Brain pericyte (primary cell): ENCODE measurements around the gene P2RX3.
"Not testable (repeated sequence)": the region's sequence is repeated elsewhere in the genome, so short reads cannot be mapped to it uniquely, and the experiment has no call there.

Source experiments
- DNase-seq: peaks from one replicate; pipeline ENCODE4 v3.0.0-alpha.2; 2012; ENCODE audit warnings: low read depth, low spot score

The P2RX3 gene

DNA sequence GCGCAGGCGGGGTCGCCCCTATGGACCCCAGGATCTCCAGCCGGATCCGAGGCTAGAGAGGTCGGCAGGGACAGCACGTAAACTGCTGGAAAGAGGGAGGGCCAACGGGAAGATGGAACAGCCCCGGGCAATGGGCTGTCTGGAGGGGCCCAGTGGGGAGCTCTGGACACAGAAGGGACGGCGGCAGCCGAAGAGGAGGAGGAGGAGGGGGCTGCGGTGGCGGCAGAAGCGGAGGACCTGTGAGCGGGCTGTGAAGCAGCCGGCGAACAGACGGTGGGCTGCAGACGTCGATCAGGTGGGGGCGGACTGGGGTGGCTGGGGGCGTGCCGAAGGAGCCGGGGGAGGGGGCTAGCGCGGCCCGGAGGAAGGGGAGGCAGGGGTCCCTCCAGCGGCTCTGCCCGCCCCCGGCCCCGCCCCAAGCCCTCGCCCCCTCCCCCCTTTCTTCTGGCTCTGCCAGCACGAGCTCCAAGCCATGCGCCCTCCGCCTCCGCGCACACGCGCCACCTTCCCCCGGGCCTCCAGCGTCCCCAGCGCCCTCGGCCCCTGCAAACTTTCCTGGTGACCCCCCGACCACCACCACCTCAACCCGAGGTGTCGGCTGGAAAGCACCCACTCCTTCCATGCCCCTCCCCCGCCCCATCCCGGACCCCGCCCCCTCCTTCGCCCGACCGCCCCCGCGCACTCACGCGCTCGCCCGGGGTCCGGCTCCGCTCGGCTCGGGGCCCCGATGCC is 13.8 kb upstream of the P2RX3 start:
- DNase-seq = no peak

DNA sequence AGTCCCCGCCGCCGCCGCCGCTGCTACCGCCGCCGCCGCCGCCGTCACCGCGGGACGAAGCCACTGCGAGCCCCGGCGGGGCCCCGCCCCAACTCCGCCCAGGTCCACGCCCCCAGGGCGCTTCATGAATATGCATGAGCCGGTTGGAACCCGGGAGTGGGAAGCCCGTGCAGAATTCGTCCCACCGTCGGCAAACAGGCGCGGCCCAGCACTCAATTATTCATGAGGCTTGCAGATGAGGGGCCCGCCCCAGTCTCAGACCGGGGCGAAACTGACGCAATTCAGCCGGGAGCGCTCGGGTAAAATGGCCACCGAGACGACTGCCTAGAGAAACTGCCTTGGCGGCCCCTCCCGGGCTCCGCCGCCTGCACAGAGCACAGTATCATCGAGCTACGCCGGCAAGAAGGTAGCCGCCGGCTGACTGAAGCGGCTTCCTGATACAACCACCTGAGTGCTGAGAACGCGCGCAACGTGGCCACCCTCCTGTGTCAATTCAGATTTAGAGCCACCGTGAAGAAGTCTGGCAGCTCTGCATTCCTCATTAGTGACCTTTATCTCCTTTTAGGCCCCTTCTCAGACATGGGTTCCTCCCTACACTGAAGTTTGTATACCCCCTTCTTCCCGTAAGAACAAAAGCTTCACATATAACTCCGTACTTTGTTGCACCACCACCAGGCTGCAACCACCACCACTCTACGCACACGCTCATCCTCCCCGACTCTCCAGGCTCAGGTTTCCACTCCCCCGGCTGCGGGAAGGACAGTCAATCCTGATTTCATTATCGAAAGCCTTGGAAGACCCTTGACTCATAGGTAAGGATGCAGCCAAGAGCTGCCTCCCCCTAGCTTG is 13.0 kb upstream of the P2RX3 start, which contains the start of gene TNKS1BP1:
TNKS1BP1 (minus strand) TSS at position 67 of the 849 bp plus-strand sequence. CDS start 3,067 bp downstream, outside the sequence.
- DNase-seq = peak; percentile 85

DNA sequence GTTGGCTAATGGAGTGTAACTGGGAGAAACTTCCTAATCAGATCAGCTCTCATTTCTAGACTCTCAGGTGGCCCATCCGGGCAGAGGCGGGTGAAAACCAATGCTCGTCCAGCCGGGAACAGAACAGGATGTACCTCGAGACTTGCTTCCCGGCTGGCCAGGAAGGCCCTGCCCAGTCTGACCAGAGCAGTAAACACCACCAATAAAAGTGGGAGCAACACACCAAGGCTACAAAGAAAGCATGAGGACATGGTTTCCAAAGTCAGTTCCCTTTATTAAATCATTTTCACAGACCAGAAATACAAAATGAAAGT is 12.5 kb upstream of the P2RX3 start:
- no peak for DNase-seq

DNA sequence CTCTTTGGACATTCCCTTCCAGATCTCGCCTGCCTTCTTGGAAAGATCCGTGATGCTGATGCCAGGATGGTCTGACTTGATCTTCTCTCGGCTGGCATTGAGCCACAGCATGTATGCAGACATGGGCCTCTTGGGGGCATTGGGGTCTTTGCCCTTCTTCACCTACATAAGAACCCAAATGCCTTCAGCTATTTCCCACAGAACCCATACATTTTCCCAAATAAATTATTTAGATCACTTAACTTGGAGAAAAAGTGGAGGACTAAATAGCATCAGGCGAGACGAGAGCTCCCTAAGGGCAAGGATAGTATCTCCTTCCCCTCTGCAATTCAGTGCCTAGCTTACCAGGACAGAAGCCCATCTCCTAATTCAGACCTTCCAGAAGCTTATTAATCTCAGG is 10.4 kb upstream of the P2RX3 start:
- DNase-seq = no peak

DNA sequence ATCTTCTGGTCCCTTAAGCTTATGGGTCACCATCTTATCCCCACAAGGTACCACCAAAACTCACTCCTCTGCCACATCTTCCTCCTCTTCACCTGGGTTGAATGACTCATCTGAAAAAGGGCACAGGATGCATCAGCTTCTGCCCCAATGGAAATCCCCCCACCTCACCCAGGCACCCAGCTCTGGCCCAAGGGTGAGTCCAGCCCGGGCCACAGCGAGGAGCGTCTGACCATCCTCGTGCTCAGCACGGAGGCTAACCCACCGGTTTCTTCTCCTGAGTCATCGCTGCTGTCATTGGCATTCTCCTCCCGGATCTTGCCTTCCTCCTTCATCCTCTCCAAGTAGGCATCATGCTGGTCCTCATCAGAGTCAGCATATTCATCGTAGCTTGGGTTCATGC is 8.1 kb upstream of the P2RX3 start:
- no peak for DNase-seq

DNA sequence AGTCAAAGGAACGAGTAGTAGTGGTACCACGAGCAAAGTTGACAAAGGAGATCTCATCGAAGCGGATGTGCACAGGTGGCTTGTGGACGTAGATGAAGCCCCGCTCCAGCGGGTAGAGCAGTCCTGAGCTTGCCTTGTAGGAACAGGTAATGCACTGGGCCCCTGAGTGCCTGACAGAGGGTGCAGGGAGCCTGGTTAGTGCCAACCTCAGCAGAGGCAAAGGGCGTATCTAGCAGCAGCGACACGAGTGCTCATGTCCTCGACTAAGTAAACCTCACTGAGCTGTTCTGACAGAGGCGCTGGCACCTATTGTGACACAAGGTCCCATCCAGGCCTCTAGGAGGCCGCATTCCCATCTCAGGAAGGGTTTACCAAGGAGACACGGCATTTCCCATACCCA is 6.4 kb upstream of the P2RX3 start:
- no peak for DNase-seq

DNA sequence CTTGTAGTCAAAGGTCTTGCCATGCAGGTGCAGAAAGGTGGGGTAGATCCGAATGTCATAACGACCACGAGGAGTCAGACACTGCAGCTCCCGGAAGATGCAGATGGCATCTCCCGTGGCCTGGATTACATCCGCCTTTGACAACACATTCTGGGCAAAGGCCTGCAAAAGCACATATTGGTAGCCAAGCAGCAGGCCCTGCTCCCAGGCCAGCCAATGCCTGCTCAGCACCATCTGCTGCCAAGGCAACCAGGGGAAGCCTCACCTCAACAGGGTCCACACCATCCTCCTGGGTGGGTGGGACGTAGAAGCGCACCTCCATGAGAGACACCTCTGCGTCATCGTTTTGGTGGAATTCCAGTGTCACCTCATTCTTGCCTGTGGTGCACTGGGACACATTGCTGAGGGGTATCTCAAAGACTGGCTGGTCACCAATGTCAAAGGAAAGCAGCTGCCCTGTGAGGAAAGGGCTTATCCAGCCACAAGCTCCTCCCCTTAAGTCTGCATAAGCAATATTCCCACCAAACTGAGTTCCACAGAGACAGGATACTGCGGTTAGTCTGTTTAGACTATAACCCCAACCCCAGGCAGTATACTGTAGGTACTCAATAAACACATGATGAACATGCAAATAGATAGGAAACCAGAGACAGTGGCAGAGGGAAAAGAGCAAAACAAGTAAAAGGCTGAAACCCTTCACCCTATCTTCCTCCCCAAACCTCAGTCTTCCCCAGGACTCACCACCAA is 5.3 kb upstream of the P2RX3 start:
- DNase-seq = no peak

DNA sequence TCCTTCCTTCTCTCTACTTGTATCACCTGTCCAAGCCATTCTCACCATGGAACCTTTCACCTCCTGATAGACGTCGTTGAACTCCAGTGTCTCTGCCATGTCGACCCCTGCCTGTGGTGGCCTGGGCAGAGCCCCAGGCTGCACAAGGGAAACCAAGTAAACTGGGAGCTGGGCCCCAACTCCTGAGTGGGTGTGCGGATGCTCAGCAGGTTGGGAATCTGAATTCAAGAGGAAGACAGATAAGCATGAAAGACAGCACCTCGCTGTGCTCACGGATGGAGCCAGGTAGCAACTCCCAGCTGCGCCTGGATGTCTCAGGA is 3.2 kb upstream of the P2RX3 start:
- DNase-seq = no peak

DNA sequence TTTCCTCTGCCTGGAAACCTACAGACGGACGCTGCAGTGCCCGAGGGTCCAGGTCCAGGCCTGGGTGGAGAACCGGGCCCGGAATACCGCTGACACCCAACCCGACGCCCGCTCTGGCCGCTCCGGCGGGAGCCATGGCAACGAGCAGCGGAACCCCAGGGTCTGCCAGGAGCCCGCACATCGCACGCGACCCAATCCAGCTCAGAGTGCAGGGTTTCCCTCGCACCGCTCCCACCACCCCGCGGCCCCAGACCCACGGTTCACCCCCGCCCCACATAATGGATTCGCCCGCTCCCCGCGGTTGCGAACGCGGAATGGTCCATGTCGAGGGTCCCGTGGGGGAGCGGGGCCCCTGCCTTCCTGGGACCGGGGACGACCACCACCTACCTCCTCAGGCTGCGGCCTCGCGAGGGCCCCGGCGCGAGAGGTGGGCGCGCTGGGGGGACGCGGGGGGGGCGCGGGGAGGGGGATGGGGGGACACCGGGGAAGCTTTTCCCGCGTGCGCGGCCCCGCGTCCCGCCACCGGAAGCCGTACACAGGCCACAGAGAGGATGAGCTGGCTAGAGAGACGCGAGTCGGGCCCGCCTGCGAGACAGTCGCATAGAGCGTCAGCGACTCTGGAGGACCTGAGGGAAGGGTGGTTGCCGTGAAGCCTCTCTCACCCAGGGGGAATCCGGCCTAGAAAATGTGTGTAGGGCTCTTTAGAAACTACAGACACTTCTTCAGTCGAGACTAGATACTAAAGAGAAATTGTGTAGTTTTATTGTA is 2.6 kb upstream of the P2RX3 start, which contains the start of gene SSRP1:
SSRP1 (minus strand) TSS at position 550 of the 768 bp plus-strand sequence. CDS start 771 bp downstream, outside the sequence.
- DNase-seq = no peak

DNA sequence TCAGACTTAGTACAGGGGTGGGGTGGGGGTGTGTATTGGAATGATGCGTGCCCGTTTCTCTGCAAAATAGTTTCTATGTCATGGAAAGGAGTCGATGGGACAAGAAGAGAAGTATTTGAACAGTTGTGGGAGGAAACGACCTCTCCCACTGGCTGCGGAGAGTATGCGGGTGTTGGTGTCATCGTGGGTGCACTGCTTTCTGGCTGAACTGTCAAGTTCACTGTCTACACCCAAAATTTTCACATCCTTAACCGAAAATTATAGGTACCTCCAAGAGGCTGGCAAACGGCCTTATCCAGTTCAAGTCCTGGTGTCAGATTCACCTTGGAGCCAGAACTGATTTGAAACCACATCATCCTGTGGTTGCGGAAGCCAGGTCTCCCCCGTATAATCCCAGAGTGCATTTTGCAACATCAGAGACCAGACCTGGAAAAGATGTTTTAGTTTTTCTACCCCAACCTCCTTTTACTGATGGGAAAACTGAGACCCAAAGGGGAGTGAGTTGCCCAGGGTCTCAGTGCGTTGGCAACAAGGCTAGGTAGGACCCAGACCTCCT is 2.0 kb upstream of the P2RX3 start:
- no peak for DNase-seq

DNA sequence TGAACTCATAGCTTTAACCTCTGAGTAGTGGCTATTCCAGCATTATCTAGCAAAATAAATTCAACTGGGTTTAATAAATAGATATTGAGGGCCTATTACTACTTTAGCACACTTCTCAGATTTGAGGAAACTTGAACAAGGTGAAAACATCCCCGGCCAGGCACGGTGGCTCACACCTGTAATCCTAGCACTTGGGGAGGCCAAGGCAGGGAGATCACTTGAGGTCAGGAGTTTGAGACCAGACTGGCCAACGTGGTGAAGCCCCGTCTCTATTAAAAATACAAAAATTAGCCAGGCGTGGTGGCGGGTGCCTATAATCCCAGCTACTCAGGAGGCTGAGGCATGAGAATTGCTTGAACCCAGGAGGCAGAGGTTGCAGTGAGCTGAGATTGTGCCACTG is 1.3 kb upstream of the P2RX3 start:
- DNase-seq = not testable (repeated sequence)

DNA sequence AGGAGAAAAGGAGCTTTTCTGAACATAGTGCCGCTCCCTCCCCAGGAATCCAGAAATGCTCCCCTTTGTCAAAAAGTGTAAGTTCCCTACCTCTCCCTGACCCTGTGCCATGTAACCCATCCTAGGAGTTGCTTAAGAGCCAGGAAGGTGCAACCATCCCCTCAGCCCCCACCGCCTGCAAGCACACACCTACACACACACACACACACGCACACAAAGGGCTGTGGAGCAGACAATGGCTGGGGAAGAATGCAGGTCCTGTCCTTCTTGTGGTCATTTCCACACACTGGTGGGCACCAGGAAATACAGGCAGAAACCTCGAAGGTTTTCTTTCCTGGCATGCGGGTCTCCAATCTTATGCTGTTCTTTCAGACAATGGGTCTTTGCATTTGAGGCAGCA is 1.2 kb downstream of the P2RX3 start:
- no peak for DNase-seq

DNA sequence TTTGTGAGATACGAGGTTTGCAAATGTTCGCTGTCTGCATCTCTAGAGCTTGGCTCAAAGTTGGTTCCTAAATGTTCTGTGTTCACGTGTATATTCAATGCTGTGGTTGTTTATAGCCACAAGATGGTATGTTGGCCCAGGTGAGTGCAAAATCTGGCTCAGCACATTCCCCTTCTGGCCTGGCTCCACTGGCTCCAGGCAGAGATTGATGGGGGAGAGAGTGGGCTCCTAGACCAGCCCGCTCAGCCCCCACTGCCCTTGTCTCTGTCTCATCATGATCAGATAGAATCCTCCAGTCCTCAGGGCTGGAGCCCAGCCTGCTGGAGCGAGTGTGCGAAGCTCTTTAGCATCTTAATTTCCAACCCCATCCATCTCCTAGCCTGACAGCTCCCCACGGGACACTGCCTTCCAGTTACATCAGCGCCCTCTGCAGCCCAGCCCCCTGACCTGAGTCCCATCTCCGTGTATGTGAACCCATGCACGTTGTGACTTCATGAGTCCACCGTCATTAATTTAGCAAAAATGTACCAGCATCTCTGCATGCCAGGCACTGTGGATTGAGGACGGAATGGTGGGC is 2.0 kb downstream of the P2RX3 start:
- DNase-seq = no peak

DNA sequence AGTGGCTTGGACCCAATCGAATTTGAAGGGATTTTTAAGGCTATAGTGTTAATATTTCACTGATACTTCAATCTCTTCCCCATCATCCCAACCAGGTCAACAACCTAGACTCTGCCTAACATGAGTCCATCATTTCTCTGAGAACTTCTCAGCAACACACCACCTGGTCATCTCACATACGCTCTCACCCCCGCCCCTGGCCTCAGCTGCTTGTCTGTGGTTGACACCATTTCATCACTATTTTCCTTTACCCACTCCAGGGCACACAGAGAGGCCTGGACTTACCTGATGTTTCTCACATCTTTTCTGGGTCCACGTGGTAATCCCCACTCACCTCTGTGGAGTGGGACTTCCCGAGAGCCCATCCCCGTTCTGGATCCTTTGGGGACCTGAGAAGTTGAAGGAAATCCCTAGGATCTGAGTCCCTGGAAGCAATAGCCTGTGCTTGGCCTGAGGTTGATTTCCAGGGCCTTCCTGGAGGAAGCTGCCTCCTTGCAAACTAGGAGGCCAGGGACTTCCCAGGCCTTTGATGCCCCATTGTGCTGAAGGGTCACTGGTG is 3.2 kb downstream of the P2RX3 start:
- no peak for DNase-seq

DNA sequence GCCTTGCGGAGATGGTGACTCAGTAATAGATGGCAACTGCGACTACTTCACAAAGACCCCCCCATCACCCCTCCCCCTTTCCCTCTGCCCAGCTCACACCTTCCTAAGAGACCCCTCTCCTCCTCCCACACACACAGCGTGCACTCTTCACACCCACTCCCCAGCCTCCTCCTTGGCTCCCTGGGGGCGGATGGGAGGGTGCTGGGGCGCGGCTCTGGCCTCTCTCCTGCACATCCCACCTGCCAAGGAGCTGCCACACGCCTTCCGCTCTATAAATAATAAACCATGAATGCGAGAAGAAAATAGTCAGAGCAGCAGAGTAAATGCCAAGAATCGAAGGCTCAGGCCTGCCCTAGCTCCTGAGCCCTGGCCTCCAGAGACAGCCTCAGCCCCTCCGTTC is 4.5 kb downstream of the P2RX3 start:
- DNase-seq = no peak

DNA sequence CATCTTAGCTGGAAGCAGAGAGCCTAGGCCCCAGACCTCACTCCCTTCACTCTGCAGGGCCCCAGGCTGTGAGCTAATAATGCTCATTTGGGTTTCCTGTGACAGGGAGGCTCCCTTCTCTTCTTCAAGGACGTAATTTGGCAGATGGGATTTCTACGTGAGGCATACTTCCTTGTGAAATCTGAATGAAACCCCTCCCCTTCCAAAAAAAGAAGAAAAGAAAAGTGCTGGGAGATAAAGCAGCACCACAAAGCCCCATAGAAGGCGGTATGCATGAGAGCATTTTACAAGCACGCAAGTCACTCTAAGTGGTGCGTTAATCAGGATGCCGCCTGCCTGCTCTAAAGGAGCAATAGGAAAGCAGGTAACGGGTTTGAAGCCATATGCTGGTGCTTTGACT is 5.7 kb downstream of the P2RX3 start:
- no peak for DNase-seq

DNA sequence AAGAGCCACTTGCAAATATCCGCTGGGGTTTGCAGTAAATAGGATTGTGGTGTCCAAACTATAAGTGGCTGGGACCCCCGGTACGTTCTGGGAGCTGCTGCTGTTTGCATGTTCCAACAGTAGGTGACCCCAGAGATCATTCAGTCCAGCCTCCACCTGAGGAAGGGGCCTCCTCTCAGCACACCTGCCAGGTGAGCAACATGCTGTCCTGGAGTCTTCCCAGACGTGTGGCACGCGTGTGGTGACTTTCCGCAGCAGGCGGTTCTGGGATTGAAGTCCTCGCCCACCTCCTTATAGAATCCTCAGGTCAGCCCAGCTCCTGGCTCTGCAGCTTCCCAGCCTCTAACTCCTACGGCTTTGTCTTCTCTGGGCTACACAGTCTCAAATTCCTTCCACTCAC is 6.7 kb downstream of the P2RX3 start:
- DNase-seq = no peak

DNA sequence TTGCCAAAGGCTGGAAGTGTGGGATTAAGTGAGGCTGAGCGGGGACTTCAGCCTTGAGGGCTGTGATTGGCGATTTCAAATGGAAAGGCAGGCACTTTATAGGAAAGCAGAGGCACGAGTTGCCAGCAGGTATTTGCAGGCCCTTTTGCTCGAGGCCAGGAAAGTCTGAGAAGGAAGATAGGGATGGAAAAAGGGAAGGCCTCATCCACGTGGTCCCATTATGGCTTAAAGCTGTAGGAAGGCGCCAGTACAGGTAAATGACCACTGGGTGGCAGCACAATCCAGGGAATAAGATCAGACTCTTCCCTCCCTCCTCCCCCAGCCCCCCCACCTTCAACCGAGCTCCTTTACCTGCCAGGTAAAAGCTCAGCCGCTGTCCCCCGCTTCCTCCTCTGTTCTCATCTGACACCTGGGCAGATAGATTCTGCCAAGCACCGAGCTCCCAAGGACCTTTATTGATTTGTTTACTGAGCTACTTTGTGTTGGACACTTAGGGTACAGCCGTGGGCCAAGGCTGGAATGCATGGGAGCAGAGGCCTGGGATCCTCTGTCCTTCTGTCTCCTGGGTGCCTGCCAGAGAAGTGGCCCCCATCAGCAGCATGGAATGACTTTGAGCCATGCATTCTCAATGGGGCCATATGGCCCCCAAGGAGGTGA is 7.5 kb downstream of the P2RX3 start:
- no peak for DNase-seq

DNA sequence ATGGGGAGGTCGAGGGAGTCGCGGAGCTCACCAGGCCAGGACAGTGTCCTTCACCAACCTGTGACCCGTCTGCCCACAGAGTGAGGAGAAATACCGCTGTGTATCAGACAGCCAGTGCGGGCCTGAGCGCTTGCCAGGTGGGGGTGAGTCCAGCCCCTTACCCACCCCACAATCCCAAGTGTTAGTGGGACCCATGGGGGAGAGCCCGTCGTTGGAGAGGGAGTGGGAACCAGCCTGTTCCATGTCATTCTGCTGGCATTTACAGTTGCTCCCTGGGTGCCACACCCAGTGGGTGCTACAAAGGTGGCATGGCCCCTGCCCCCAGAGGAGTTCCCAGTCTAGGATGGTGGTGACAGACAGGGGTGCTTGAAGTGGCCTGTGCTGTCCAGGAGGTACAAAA is 9.2 kb downstream of the P2RX3 start:
- DNase-seq = no peak

DNA sequence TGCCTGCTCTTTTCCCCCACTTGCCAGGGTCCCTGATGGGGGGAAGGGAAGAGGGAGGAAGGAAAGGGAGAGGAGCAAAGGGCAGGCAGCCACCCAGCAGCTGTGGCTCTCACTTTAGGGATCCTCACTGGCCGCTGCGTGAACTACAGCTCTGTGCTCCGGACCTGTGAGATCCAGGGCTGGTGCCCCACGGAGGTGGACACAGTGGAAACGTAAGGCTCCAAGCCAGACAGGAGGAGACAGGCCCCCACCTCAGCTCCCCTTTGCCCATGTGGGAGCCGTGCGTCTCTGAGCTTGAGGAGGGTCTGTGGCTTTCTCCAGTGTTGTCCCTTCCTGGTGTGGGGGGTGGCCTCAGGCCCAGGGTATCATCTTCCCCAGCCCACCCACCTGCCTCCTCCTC is 9.9 kb downstream of the P2RX3 start:
- DNase-seq = no peak
